GM19372 (cell line): Measurements from ENCODE around the gene CIDEB.
"Not testable (repeated sequence)": the region's sequence is repeated elsewhere in the genome, so short reads cannot be mapped to it uniquely, and the experiment has no call there.

ENCODE experiments used
- ATAC-seq: cut with Tn5 transposase; IDR thresholded peaks from one replicate; pipeline ENCODE4 v1.9.1; 2021; ENCODE audit warnings: mild to moderate bottlenecking, low read depth, moderate library complexity; ENCODE audit not compliant: unreplicated experiment

CIDEB gene, protein sequence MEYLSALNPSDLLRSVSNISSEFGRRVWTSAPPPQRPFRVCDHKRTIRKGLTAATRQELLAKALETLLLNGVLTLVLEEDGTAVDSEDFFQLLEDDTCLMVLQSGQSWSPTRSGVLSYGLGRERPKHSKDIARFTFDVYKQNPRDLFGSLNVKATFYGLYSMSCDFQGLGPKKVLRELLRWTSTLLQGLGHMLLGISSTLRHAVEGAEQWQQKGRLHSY

DNA sequence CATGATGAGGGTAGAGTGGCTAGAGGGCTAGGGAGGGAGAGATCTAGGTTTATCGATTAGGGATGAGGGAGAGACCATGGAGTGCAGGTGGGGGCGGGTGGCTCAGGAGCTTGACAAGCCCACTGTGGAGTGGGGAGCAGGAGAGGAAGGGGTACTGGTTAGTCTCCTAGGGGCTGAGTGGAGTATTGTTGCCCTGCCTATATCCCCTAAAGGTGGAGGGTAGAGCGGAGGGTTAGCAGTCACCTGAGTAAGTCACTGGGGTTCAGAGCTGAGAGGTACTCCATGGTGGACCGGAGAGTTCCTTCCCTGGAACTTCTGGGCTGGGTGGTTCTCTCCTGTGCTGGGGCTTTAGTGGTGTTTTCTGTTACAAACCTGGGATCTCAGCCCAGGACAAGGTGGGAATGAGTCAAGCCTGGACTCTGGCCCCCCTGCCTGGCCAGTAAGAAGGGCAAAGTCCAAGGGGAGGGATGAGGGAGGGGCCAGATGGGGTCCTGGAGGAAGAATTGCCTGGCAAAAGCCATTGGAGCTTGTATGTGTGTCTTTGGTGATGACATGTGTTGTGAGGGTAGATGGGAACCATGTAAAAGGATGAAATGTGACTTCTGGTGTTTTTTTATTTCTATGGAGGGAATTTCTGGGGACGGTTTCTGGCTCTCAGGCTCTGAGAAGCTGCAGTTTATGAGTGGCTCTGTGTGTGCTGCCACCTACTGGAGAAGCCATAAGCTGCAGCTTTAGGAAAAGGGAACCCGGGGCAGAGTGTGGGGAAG lies at the start of gene CIDEB:
Gene CIDEB (minus strand): TSS at position 403 of the 767 bp plus-strand sequence. CDS start 119 bp downstream, at position 284.
- ATAC-seq = no peak

- no peak for ATAC-seq
These were observed 48.4 kb upstream of the CIDEB start for GRCh38 chr14:24356208-24356607.

GRCh38 chr14:24355009-24355408 lies 47.2 kb upstream of the CIDEB start:
- ATAC-seq = no peak

GRCh38 chr14:24354482-24354825 lies 46.7 kb upstream of the CIDEB start:
- not testable (repeated sequence) for ATAC-seq

DNA sequence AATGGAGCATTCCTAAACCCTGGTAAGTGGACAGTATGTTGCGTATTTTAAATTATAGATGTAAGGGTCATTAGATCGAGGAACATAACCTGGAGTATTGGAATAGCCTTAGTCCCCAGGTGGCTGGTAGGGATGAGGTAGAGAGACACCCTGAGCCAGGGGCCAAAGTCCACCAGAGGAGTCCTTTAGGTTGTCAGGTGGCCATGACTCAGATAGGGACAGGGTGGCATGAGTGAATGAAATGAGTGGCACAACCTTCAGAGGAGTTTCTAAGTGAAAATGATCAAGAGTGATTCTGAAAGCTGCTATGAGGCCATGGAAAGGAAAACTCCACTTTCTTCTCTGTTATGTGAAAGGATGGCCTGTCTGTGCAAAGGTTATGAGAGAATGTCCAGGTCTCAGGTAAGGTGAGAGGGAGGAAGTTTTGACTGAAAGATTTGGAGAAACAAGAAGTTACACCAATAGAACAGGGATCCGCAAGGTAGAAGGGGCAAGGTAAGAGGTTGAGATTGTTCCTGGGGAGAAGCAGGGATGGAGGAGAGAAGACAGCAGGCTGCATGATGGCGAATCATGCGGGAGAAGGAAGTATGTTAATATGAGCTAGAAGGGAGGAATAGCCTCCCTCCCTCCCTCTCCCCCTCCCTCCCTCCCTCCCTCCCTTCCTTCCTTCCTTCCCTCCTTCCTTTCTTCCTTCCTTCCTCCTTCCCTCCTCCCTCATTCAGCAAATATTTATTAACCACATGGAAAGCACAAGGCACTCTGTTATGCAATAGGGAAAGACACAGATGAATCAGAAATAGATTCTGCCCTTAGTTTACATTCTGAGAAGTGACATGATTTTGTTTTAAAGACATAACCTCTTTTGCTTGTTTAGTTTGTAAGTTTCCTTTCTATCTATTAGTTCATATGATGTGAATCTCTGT lies 46.0 kb upstream of the CIDEB start:
- no peak for ATAC-seq

DNA sequence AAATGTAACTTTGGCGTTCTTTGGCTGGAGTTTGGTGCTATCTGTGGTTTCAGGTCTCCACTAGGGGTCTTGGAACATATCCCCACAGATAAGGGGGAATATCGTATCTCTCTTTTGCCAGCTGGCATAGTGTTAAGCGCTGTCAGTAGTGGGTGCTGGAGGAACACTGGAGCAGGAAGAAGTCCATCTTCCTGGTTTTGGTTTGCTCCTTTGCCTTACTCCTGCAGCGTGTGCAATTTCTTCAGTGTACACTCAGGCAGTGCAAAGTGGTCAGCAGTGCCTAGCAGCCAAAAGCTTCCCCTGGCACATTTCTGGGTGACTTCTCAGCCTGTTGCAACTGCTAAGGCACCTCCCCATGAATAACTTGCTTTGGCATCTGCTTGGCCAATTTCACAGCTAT lies 43.7 kb upstream of the CIDEB start:
- ATAC-seq = no peak

DNA sequence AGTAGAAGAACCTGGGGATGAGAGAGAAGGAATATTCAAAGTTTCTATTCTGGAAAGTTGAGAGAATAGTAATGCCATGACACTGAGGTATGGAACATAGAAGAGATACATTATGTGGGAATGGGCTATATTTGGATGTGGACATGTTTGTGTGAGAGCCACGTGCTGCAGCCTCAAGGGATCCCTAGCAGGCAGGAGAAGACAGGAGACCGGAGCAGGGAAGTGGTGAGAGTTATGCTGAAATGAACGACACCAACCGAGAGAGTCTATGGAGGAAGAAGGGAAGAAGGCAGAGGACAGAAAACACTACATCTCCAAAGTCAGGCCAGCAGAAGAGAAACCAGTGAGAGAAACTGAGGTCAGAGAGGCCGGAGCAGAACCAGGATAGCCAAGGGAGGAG lies 42.0 kb upstream of the CIDEB start:
- no peak for ATAC-seq

- no peak for ATAC-seq
These were observed 40.4 kb upstream of the CIDEB start for GRCh38 chr14:24348186-24348585.

- no peak for ATAC-seq
These were observed 39.4 kb upstream of the CIDEB start for GRCh38 chr14:24347134-24347533.

- no peak for ATAC-seq
These were observed 36.3 kb upstream of the CIDEB start for GRCh38 chr14:24343795-24344660.

DNA sequence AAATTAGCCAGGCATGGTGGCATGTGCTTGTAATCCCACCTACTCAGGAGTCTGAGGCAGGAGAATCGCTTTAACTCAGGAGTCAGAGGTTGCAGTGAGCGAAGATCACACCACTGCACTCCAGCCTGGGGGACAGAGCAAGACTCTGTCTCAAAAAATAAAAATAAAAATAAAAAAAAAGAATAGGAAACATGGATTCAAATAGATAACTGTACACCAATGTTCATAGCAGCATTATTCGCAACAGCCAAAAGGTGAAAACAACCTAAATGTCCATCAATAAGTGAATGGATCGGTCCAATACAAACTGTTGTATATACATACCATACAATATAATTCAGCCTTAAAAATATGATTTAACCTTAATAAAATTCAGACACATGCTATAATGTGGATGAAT lies 35.1 kb upstream of the CIDEB start:
- no peak for ATAC-seq

GRCh38 chr14:24340606-24341005 lies 32.8 kb upstream of the CIDEB start:
- ATAC-seq = no peak

DNA sequence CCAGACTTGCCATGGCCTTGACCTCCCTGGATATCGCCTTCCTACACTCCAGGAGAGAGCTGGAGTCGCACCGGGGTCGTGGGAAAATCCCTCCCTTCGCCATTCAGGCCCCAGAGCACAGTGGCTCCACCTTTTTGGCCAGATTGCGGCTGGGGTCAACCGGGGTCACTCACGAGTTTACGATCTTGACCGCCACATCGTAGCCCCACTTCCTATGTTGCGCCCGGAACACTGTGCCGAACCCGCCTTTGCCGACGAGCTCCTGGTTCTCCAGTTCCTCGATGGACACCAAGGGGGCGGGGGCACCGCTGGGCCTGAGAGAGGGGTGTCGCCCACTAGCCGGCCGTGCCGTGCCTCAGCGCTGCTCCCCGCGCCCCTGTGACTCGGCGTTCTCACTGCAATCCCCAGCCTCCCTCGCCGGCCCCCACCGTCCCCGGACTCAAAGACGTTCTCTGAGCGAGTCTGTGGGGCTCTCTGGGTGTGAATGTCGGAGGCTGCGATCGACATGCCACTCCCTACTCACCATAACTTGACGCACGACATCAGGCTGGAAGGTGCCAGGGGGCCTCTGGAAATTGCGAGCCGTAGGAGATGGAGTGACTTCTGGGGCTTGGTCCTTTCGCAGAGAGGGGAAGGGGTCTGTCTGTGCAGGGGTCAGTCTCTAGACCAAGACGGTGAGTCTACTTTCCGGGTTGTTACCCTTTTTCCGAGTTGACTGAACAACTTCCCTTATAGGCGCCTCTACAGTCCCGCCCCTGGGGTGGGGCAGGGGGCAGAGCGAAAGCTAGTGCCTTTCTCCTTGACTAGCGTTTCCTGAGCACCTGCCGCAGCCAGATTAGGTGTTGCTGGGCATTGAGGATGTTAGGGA lies 31.7 kb upstream of the CIDEB start, which contains the start of gene RIPK3:
Gene RIPK3 (minus strand): TSS at position 708 of the 868 bp plus-strand sequence. CDS start 165 bp downstream, at position 543.
- peak; percentile 90 for ATAC-seq

DNA sequence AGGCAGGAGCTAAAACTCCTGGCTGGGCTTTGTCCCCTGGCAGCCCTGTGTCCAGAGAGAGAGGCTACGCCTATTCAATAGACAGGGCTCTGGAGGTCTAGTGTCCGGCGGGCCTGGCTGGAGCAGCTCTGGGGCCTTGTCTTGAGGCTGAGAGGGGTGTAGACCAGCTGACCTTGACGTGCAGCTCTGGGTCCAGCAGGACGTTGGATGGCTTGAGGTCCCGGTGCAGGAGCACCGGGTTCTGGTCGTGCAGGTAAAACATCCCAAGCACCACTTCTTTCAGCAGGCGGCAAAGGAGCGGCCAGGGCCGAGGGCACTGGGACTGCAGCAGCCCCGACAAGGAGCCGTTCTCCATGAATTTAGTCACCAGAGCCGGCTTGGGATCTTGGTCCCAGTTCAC lies 31.1 kb upstream of the CIDEB start:
- ATAC-seq = no peak

DNA sequence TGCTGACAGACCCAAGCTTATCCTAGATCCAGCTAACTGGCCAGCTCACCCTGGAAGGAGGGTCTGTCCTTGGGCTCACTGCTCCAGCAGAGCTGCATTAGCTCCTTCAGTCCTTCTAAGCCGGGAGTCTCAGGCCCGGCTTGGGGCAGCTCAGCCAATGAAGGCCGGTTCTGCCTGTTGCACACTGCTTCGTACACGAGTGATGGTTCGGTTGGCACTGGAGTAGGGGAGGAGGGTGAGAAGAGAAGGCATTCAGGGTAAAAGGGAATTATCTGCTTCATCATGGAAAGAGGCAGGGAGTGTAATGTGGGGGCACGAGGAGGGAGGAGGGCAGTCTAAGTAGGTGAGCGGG lies 30.0 kb upstream of the CIDEB start:
- ATAC-seq = no peak

GRCh38 chr14:24337144-24337823 lies 29.5 kb upstream of the CIDEB start:
- no peak for ATAC-seq

GRCh38 chr14:24335461-24336171 lies 27.8 kb upstream of the CIDEB start:
- ATAC-seq = no peak
